T-helper 9 cell (primary cell): ENCODE data around the gene ABCA13.
"Not testable (repeated sequence)": the region's sequence is repeated elsewhere in the genome, so short reads cannot be mapped to it uniquely, and the experiment has no call there.

Source experiments
- DNase-seq: peaks from one replicate; pipeline ENCODE4 v3.0.0-alpha.2; 2020

ABCA13 gene

DNA sequence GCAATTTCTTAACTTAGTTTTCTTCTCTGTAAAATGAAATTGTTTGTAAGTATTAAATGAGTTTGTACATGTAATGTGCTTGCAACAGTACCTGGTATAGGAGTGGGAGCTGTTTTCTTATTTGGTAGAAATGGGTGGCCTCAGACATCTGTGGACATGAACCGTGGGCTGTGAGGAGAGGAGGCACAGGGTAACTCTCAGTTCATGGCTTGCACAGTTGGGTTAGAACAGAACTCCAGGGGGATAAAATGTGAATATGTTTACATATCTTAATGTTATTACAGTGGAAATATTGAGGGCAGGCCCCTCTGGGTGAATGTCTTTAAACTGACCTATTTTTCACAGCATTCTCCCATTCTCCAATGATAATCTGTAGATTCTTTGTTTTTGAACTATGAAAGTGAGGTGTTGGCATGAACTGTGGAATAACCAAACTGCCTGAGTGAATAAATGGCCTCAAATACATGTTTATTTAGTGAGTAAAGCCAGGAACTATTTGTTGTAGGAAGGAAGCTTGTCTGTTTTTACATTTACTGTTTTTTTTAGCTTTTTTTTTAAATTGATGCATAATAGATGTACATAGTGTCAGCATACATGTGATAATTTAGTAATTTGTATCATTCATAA, 2.6 kb downstream of the ABCA13 start:
- no peak for DNase-seq

DNA sequence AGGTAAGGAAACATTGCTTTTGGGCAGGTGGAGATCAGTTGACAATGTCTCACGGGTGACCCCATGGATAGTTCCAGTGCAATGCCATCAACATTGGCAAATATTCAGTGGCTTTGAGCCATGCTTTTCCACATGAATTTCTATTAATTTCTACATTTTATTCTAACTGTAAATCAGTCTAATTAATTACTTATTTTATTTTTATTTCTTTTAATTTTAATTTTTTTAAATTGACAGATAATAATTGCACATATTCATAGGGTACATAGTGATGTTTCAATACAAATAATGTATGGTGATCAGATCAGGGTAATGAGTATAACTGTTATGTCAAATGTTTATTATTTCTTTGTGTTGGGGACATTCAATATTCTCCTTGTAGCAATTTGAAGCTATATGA, 3.8 kb downstream of the ABCA13 start:
- DNase-seq: no peak

DNA sequence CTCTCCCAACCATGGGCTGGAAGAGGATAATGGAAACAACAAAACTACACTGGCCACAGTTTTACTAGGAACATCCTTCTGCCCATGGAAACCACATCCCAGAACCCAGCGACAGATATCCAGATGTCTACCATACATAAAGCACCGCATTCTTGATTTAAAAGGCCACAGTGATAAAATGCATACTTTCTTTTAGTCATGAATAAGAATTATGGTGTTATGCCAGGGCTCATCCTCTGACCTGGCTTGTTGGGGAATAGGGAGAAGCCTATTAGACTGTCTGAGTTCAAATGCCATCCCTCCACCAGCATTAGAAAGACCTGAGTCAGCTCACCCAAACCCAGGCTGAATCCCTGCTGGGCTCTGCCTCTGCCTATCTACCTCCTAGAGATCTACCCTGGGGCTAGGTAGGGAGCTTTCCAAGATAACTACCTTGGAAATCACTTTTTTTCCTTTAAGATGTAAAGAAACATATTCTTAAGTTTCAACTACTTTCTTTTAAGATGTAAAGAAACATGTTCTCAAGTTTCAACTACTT, 5.2 kb downstream of the ABCA13 start:
- no peak for DNase-seq

DNA sequence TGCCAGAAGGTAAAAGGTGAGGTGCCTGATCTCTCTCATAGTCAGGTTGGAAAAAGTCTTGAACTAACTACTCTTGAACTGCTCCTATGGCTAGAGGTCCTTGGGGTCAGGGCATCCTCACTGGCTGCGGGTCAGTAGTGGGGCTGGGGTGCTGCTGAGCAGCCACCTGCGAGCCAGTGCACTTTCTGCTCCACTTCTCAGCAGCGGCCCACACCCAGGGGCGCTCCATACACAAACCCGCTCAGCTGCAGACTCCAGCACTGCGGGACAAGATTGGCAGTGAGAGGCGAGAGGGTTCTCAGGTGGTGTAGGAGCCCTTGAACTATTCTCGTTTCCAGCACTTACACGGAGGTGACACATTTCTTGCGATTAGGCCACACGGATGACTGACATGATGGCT, 6.0 kb downstream of the ABCA13 start:
- no peak for DNase-seq

DNA sequence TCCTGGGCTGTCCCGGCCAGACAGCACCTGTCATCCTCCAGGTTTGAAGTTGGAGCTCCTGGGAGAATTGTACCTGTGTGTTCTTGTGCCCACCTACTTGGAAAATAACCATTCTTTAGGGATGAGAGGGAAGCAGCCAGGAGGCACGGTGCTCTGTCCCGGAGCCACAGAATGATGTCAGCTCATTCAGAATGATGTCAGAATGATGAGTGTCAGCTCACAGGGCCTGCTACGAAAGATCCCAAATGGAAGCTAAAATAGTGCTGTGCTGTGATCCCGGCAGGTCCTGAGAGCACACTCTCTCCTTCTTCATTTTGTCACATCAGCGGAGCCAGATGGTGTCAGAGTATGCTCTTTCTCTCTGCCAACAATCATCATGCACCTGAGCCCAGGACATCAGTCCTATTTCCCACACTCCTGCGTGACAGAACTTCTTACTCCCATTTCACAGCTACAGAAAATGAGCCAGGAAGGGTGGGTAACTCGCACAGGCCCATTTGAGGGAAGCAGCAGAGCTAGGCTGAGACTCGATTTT, 8.3 kb downstream of the ABCA13 start:
- no peak for DNase-seq

DNA sequence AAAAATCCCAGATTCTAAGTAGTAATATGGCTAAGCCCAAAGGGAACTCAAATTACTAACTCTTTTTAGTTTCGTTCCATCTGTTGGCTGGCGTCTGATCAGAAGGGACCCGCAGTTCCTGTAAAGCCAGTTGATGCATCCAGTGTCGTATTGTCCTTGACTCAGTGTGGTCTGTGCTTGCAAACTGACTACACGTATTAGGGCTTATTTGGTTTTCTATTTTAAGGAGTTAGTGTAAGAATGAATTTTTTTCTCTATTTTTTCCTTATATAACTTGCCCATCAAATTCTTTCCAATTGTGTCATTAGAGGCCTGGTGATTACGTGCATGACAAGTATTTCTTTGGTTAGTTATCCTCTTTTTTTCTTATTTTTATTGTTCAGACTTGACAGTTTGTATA, 9.7 kb downstream of the ABCA13 start:
- no peak for DNase-seq

DNA sequence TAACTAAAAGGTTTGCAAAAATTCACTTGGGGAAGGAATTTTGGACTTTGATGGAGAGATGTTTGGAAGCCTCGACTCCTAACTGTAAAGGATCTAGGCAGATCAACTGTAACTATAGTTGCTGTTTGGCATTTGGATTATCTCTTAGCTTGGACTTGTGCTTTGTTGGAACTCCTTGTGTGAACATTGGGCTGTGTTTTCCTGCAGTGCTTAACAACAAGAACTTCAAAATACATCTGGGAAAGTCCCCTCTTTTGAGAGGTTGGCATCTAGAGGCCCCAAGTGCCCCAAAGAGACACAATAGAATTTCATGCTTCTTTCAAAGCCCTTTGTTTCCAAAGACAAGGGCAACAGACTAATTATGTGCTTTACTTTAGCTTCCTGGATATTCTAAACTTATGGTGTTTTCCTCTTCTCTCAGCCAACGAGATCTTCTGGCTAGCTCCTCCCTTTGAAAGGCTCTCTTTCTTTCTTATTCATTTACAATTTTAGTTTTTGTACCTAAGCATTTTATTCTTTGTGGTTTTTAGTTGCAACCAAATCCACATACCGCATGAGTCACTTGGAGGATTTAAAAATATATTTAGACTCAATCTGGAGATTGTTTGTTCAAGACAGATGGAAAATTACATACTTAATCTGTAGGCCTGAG, 11.6 kb downstream of the ABCA13 start:
- DNase-seq: no peak

DNA sequence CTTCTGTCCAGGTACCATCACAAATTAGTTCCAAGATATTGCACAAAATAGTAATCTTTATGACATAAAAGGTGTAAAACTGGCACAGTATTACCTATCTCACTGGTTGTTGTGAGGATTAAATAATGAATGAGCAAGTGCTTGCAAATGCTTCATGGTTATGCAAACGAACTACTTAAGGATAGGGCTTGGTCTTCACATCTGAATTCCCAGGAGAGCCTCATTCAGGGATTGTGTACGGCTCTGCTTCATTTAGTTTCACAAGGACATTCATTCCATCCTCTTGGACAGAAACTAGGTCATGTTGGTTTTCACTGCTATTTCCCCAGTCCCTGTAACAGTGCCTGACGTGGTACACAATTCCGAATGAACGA, 12.1 kb downstream of the ABCA13 start:
- no peak for DNase-seq

DNA sequence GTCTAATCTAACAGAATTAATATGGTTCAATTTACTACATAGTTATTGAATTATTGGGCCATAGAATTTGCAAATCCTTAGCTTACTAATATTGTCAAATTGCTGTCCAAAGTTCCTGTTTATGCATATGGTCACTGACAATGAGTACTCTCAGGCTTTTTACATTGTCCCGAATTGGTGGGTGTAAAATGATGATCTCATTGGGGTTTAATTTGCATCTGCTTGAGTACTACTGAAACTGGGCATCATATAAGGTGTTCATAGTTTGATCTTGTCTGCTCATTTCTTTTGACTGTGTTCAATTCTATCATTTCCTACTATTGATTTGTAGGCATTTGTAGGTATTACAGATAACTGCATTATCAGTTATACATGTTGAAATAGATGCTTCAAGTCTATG, 12.7 kb downstream of the ABCA13 start:
- DNase-seq: no peak

DNA sequence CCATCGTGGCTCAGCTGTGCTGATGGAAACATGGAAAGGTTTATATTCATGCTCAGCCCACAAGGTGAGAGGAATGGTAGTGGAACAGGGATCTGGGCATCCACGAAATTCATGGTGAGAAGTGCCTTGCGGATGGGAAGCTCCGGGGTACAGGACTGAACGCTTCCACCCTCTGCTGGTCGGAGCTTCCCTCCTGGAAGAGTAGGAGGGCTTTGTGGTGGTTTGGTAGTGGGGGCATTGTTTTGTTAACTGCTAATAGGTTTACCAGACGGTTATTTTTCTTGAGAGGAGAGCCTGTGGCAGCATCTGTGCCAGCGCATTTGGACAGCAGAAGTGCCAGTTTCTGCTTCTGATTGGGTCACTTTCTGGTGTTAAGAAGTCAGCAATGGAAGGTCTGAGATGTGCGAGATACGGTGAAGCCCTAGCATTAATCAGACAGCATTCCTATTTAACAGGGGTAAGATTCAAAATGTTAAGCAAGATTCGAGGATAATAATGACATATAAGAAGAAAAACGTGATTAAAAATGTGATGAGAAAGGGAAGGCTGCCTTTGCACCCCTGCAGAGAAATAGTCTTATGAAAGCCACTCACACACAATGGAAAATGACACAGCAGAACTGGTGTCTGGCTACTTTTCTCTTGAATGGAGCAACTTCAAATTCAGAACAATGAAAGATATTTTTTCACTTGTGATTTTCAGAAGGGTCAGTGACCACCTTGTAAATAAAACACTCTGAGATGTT, 17.7 kb downstream of the ABCA13 start:
- no peak for DNase-seq

DNA sequence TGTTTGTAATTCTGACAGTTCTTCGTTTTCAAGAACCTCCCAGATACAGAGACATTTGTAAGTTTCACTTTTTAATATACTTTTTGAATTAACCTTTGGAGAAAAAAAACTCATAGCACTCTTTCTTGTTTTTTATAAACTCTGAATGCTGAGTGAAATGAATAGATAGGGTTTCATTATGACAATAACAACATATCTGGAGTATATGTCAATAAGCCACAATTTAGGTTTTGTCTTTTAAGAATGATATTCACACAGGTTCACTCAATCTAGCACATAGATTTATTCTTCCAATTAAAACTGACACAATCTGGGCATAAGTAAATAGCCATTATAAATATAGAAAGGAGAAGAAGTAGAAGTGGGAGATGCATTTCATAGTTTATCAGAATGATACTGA, 21.7 kb downstream of the ABCA13 start:
- no peak for DNase-seq

DNA sequence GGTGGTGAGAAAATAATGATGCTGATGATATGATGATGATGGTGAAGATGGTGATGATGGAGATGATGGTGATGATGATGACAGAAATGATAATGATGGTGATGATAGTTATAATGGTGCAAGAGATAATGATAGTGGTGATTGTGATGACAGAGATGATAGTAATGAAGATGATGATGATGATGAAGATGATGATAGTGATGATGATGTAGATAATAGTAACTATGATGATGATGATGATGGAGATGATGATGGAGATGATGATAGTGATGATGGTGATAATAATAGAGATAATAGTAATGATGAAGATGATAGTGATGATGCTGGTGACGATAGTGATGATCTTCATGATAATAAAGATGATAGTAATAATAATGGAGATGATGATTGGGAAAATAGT, 22.2 kb downstream of the ABCA13 start:
- DNase-seq: no peak

DNA sequence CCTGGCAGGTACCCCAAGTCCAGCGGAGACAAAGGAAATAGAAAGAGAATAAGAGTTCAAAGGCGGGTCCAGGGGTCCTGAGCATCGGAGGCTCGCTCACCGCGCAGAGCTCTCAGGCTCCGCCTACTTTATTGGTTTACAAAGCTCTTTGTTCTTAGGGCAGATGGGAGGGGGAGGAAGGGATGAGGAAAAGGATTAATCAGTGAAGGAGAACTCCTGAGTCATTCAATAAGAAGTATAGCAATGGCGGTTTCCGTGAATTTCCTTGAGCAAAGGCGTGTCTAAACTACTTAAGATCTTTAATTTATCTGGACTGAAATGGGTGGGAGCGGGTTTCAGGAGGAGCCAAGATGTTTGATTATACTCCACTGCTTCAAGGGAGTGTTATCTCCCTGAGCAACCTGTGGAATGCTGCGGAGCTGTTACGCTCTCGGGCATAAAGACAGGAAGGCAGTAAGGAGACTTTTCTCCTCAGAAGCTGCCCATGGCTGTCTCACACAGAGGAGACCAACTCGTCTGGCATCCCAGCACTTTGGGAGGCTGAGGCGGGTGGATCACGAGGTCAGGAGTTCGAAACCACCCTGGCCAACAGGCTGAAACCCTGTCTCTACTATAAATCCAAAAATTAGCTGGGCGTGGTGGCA, 29.8 kb downstream of the ABCA13 start:
- not testable (repeated sequence) for DNase-seq

DNA sequence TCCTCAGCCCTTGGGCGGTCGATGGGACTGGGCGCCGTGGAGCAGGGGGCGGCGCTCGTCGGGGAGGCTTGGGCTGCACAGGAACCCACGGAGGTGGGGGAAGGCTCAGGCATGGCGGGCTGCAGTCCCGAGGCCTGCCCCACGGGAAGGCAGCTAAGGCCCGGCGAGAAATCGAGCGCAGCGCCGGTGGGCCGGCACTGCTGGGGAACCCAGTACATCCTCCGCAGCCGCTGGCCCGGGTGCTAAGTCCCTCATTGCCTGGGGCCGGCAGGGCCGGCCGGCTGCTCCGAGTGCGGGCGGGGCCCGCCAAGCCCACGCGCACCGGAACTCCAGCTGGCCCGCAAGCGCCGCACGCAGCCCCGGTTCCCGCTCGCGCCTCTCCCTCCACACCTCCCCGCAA, 31.7 kb downstream of the ABCA13 start:
- not testable (repeated sequence) for DNase-seq

DNA sequence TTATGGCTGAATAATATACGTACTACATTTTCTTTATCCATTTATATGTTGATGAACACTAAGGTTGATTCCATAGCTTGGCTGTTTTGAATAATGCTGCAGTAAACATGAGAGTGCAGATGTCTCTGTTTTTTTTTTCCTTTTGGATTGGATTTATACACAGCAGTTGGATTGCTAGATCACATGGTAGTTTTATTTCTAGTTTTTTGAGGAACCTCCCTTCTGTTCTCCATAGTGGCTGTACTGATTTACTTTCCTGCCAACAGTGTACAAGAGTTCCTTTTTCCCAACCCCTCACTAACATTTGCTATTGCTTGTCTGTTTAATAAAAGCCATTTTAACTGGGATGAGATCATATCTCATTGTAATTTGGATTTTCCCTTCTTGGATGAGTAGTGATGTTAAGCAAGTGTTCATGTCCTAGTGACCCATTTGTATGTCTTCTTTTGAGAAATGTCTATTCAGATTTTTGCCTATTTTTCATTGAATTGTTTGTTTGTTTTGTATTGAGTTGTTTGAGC, 36.0 kb downstream of the ABCA13 start:
- DNase-seq: no peak

DNA sequence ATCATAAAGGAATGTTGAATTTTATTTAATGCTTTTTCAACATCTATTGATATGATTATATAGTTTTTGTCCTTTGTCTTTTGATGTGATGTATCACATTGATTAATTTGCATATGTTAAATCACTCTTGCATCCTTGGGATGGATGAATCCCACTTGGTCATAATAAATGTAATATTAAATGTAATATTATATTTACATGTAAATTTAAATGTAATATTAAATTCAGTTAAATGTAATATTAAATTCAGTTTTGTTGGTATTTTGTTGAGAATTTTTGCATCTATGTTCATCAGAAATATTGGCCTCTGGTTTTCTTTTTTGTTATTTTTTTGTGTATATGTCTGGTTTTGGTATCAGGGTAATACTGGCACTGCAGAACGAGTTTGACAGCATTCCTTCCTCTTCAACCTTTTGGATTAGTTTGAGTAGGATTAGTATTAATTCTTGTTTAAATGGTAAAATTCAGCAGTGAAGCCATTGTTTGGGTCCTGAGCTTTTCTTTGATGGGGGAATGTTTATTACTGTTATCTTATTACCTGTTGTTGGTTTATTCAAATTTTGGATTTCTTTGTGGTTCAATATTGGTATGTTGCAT, 37.8 kb downstream of the ABCA13 start:
- DNase-seq: no peak

DNA sequence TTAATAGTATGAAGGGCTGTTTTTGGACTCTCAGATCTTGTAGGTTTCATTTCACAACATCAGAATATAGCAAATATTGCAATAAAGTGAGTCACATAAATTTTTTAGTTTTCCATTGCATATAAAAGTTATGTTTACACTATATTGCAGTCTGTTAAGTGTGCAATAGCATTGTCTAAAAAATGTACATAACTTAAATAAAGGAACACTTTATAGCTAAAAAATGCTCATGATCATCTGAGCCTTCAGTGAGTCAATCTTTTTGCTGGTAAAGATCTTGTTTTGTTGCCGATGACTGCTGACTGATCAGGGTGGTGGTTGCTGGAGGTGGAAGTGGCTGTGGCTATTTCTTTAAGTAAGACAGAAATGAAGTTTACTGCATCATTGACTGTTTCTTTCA, 42.0 kb downstream of the ABCA13 start:
- DNase-seq: no peak

DNA sequence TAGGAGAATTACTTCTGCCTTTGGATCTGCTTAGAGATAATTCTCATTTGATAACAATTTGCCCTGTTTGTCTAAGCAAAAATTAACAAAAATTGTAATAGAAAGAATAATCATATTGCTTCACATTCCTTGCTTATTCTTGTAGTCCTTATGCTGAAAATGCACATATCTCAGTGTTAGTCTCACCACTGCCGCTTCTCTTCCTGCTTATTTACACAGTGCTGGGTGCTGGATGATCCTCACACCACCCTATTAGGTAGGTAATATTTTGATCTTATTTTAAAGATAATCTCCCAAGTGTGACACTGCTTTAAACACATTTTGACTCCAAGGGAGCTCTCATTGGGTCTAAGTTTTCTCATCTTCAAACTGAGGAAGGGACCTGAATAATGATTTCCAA, 46.0 kb downstream of the ABCA13 start:
- no peak for DNase-seq

DNA sequence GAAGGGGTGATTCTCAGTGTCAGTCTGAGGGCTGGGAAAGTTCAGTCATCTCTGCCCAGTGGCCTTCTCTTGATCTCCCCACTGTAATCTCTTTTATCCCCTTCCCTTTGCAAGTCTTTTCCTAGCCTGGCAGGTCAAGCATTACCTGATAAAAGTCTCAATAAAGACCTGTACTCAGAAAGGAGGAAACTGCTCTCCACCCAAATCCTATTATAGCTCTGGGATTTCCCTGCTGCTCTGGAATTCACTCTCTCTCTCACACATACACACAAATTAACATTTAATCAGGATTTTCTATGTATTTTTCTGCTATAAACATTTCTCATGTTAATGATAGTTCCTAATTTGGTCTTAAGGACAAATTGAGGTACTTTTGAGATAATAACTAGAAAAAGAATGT, 46.5 kb downstream of the ABCA13 start:
- DNase-seq: no peak

DNA sequence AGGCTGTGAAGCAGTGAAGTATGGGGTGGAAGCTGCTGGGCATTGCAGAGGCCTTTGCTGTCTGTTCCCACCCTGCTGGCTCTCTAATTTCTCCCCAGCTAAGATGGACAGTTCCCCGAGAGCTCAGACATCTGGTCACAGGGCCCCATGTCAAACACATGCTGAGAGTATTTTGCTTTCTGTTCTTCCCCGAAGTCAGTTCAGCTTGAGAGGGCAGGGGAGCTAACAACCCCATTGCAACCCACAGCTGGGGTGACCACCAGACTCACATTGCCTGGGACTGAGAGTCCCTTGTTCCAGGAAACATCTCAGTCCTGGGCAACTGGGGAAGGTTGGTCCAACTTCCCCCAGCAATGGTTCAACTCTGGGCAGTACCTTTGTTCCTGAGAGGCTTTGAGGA, 52.8 kb downstream of the ABCA13 start:
- no peak for DNase-seq

DNA sequence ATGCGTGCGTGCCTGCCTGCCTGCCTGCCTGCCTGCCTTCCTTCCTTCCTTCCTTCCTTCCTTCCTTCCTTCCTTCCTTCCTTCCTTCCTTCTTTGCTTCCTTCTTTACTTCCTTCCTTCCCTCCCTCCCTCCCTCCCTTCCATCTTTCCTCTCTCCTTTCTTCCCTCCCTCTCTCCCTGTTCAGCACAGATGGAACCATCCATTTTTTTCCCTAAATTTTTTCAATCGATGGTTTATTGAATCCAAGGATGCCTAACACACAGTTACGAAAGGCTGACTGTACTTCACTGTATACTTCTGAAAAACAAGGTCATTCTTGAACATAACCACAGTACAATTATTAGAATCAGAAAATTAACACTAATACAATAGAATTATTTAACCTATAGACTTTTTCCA, 53.8 kb downstream of the ABCA13 start:
- no peak for DNase-seq

DNA sequence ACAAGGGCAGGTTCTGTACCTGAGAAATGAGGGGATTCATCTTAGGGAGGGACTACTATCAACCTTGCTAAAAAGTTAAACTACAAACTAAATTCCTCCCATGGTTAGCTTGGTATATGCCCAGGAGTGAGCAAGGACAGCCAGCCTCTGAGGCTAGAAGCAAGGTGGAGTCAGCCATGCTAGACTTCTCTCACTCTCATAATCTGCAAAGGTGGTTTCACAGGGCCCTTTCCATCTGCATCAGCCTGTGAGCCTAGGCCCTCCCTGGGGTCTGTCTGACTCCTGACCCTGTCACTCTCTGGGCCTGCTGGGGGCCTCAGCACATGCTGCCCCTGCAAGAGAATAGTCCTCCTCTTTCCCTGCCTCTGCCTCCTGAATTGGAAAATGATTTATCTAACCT, 66.1 kb downstream of the ABCA13 start:
- no peak for DNase-seq

DNA sequence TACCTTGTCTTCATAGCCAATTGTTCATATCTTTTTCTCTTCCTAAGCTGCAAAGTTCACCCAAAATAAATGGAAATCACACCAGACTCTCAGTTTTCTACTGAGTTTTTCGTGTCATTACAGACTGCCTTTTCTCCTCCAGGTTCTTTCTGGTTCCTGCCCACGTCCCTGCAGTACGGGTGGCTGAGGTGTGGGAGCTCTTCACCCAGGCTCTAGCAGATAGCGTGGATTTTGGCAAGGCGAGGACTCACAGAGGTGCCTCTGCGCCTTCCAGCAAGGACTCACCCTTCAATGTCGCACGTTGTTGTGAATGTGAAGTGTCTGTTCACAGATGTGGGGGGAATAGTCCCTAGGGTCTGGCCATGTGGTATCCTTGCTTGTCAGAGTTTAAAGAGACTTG, 71.6 kb downstream of the ABCA13 start:
- no peak for DNase-seq
